ENCODE data around the gene PAIP2B. TPM values are rescaled to one million over a fixed set of nuclear protein-coding genes. Genes with fewer than 3 reads are reported as not detected.

Gene PAIP2B
- polyA plus RNA-seq, 1 of the 3 experiments (the other 2 are of a cell fraction), result 0.20 TPM

GRCh38 chr2:71252862-71253261 is 26.0 kb upstream of the PAIP2B start:
- no peak for TF ChIP-seq SMC3 (IDR thresholded peaks at IDR 0.05; ENCODE audit: low read depth, low read length)
- TF ChIP-seq CTCF (IDR thresholded peaks at IDR 0.05), result no peak
- TF ChIP-seq TAF1 (IDR thresholded peaks at IDR 0.05; ENCODE audit: borderline replicate concordance, low read depth, low read length), result no peak
- TF ChIP-seq TCF12 (IDR thresholded peaks at IDR 0.05), result no peak
- no peak for TF ChIP-seq NFIC (IDR thresholded peaks at IDR 0.05; ENCODE audit: borderline replicate concordance)
- no peak for TF ChIP-seq EZH2phosphoT487 (IDR thresholded peaks at IDR 0.05; ENCODE audit: borderline replicate concordance, low read depth)
- Histone ChIP-seq H3K4me2 (no peak overlapping the region), H3K27ac (ENCODE audit: low read depth in 2 of 2, low read length in 1 of 2) (no peak overlapping the region), H3K9ac (no peak overlapping the region), H2AFZ (ENCODE audit: low read depth) (no peak overlapping the region), H3K4me3 (ENCODE audit: low read depth in 2 of 2, low read length in 1 of 2) (no peak overlapping the region), H3K4me1 (ENCODE audit: control insufficient read depth in 1 of 2, insufficient read depth in 2 of 2, low read depth in 1 of 2, low read length in 1 of 2) (no peaks in the 10 kb centered on the region), H3K79me2 (ENCODE audit: insufficient read depth) (no peaks in the 10 kb centered on the region), H3K27me3 (ENCODE audit: insufficient read depth) (peaks cover 4% of the 10 kb centered on the region; the same call in 1 of the 2 replicates), H3K36me3 (replicated peaks in 1 of 2; ENCODE audit: control insufficient read depth in 1 of 2, insufficient read depth in 2 of 2, low read length in 1 of 2) (no peaks in the 10 kb centered on the region), H4K20me1 (ENCODE audit: insufficient read depth) (no peaks in the 10 kb centered on the region), H3K9me3 (no peaks in the 10 kb centered on the region), H3K9me2 (no peaks in the 10 kb centered on the region), H3F3A (replicated peaks; ENCODE audit: insufficient read depth) (no peaks in the 10 kb centered on the region)
- ChIA-PET POLR2A (no interaction called here), CTCF (interaction anchor here (1.4 to 1.7 kb wide), 2 partner anchors 9 to 29 kb away, joined by 3 to 5 read pairs; no protein-coding TSS in a partner anchor)
- no peak for DNase-seq
- 42% methylated on average over 3 of the region's 3 CpGs for WGBS (ENCODE audit: low lambda C conversion rate)

DNA sequence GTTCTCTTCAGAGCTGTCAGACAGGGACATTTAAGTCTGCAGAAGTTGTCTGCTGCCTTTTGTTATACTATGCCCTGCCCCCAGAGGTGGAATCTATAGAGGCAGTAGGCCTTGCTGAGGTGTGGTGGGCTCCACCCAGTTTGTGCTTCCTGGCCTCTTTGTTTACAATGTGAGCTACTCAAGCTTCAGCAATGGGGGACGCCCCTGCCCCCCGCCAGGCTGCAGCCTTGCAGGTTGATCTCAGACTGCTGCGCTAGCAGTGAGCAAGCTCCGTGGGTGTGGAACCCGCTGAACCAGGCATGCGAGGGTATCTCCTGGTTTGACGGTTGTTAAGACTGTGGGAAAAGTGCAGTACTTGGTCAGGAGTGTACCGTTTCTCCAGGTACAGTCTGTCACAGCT is 24.0 kb upstream of the PAIP2B start:
- Histone ChIP-seq H3F3A (replicated peaks; ENCODE audit: insufficient read depth) (no peaks in the 10 kb centered on the region), H3K79me2 (ENCODE audit: insufficient read depth) (no peaks in the 10 kb centered on the region), H4K20me1 (ENCODE audit: insufficient read depth) (no peaks in the 10 kb centered on the region), H3K9me2 (no peaks in the 10 kb centered on the region), H3K9ac (no peak overlapping the region), H3K36me3 (replicated peaks in 1 of 2; ENCODE audit: control insufficient read depth in 1 of 2, insufficient read depth in 2 of 2, low read length in 1 of 2) (no peaks in the 10 kb centered on the region), H3K9me3 (no peaks in the 10 kb centered on the region), H3K27me3 (ENCODE audit: insufficient read depth) (peaks cover 4% of the 10 kb centered on the region; the same call in 1 of the 2 replicates), H2AFZ (ENCODE audit: low read depth) (no peak overlapping the region), H3K4me1 (ENCODE audit: control insufficient read depth in 1 of 2, insufficient read depth in 2 of 2, low read depth in 1 of 2, low read length in 1 of 2) (no peaks in the 10 kb centered on the region), H3K27ac (ENCODE audit: low read depth in 2 of 2, low read length in 1 of 2) (no peak overlapping the region), H3K4me3 (ENCODE audit: low read depth in 2 of 2, low read length in 1 of 2) (no peak overlapping the region), H3K4me2 (no peak overlapping the region)
- ChIA-PET POLR2A (no interaction called here), CTCF (interaction anchor here (1.2 kb wide), 1 partner anchor 10 kb away, joined by 3 read pairs; no protein-coding TSS in a partner anchor)
- TF ChIP-seq, protein P1, sequence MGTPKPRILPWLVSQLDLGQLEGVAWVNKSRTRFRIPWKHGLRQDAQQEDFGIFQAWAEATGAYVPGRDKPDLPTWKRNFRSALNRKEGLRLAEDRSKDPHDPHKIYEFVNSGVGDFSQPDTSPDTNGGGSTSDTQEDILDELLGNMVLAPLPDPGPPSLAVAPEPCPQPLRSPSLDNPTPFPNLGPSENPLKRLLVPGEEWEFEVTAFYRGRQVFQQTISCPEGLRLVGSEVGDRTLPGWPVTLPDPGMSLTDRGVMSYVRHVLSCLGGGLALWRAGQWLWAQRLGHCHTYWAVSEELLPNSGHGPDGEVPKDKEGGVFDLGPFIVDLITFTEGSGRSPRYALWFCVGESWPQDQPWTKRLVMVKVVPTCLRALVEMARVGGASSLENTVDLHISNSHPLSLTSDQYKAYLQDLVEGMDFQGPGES (IDR thresholded peaks at IDR 0.05; ENCODE audit: low read depth, low read length), result no peak
- no peak for TF ChIP-seq SIN3A (IDR thresholded peaks at IDR 0.05; ENCODE audit: borderline replicate concordance, low read depth, low read length)
- WGBS (ENCODE audit: low lambda C conversion rate), result 69% methylated on average over 8 of the region's 8 CpGs
- no peak for DNase-seq

DNA sequence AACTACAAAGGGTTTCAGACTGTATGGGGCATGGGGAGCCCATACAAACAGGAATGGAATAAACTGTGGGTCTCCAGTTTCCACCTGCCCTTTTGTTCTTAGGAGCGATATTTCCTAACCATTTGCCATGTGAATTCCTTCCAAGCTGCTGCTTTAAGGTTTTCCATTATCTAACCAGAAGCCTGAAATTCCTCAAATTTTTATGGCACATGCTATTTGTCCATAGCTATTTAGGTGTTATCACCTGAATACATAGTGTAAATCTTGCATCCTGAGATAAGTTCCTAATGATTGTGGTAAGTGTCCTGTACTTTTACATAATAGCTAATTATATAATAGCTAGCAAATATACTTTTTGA is 17.4 kb upstream of the PAIP2B start:
- WGBS (ENCODE audit: low lambda C conversion rate), result 42% methylated on average over 1 of the region's 1 CpG
- Histone ChIP-seq H3K27ac (ENCODE audit: low read depth in 2 of 2, low read length in 1 of 2) (no peak overlapping the region), H3K4me2 (no peak overlapping the region), H4K20me1 (ENCODE audit: insufficient read depth) (no peaks in the 10 kb centered on the region), H3K36me3 (replicated peaks in 1 of 2; ENCODE audit: control insufficient read depth in 1 of 2, insufficient read depth in 2 of 2, low read length in 1 of 2) (no peaks in the 10 kb centered on the region), H3K9ac (no peak overlapping the region), H3F3A (replicated peaks; ENCODE audit: insufficient read depth) (no peaks in the 10 kb centered on the region), H3K9me2 (no peaks in the 10 kb centered on the region), H2AFZ (ENCODE audit: low read depth) (no peak overlapping the region), H3K4me3 (ENCODE audit: low read depth in 2 of 2, low read length in 1 of 2) (no peak overlapping the region), H3K4me1 (ENCODE audit: control insufficient read depth in 1 of 2, insufficient read depth in 2 of 2, low read depth in 1 of 2, low read length in 1 of 2) (peaks cover 0 to 5% of the 10 kb centered on the region in 2 experiments; a peak in 2 of 4 replicates), H3K9me3 (no peaks in the 10 kb centered on the region), H3K79me2 (ENCODE audit: insufficient read depth) (no peaks in the 10 kb centered on the region), H3K27me3 (ENCODE audit: insufficient read depth) (no peaks in the 10 kb centered on the region; the same call in 1 of the 2 replicates)
- CTCF ChIA-PET, result interaction anchor here (0.9 to 3.2 kb wide), 5 partner anchors 8 to 130 kb away, joined by 3 to 11 read pairs (median 5); no protein-coding TSS in a partner anchor
- POLR2A ChIA-PET, result no interaction called here
- no peak for DNase-seq
- no peak for TF ChIP-seq MEF2A (IDR thresholded peaks at IDR 0.05; ENCODE audit: borderline replicate concordance, low read depth)
- TF ChIP-seq RAD21 (IDR thresholded peaks at IDR 0.05; ENCODE audit: low read length), result no peak
- TF ChIP-seq EZH2phosphoT487 (IDR thresholded peaks at IDR 0.05; ENCODE audit: borderline replicate concordance, low read depth), result no peak
- no peak for TF ChIP-seq PBX3 (IDR thresholded peaks at IDR 0.05)
- no peak for TF ChIP-seq POLR2AphosphoS5 (IDR thresholded peaks at IDR 0.05; ENCODE audit: low read depth, low read length)
- no peak for TF ChIP-seq TAF1 (IDR thresholded peaks at IDR 0.05; ENCODE audit: borderline replicate concordance, low read depth, low read length)
